ENCODE data around the gene PSME3. TPM values are rescaled to one million over a fixed set of nuclear protein-coding genes. Genes with fewer than 3 reads are reported as not detected.
A peak's percentile ranks its signal among the peaks of the same experiment; 100 is the strongest.

The PSME3 gene
- total RNA-seq: 10 to 100 TPM; 66.9 to 96.4 (median 77.4) TPM
- 10 to 100 TPM; 19.1 to 46.0 (median 29.6) TPM for polyA plus RNA-seq
- long read RNA-seq, donor 1, transcript PSME3-210 (11 exons, 998 nt): major isoform, 12 of 12 reads
- long read RNA-seq, donor 1, partial matches to known transcripts: 0 of 12 reads
- long read RNA-seq, donor 1, other reads (novel, unspliced or antisense): 0 of 12 reads
- long read RNA-seq, donor 2, transcript PSME3-210 (11 exons, 998 nt): major isoform, 9 of 10 reads
- long read RNA-seq, donor 2, partial matches to known transcripts: 0 of 10 reads
- long read RNA-seq, donor 2, other reads (novel, unspliced or antisense): 0 of 10 reads

- peak within 1 kb of the TSS; percentile 74 to 97 (median 92) for H3K4me3 ChIP-seq
- DNase-seq: peak; percentile 99
- 0 to 2% (median 0%) methylated on average over 44 to 71 of the region's 71 CpGs for WGBS, 5 donors
- TF ChIP-seq POLR2AphosphoS5 (IDR thresholded peaks at IDR 0.05) (peak; percentile 99), POLR2A (IDR thresholded peaks at IDR 0.05) (peak in 2 of 3 donors; percentile 45 to 83), CTCF (IDR thresholded peaks at IDR 0.05 in 8 of 11, conservative IDR thresholded peaks at IDR 0.05 in 3 of 11) (peak in 4 of 11 experiments; percentile 21 to 26 (median 24))
- H3K27ac ChIP-seq: peak within 1 kb of the TSS; percentile 49 to 91 (median 89)
- intact Hi-C loops (cut with DNase I; ENCODE audit: low total_unique reads): no loop called here
- no peaks in the 10 kb centered on the region for H3K27me3 ChIP-seq (replicated peaks in 1 of 7)
- H3K4me1 ChIP-seq: peaks cover 4 to 53% (median 34%) of the 10 kb centered on the region in 6 donors
- H3K36me3 ChIP-seq: peaks cover 0 to 37% (median 32%) of the 10 kb centered on the region in 6 donors
- no peaks in the 10 kb centered on the region for H3K9me3 ChIP-seq
Observed at GRCh38 chr17:42832934-42833766, at the start of gene PSME3. Gene PSME3, plus strand, starts transcription at chr17:42833397. Its CDS starts 235 bp downstream, at chr17:42833632.

GRCh38 chr17:42783791-42784138 lies 49.4 kb upstream of the PSME3 start:
- no peaks in the 10 kb centered on the region for H3K9me3 ChIP-seq
- H3K36me3 ChIP-seq: peaks cover 0 to 16% (median 11%) of the 10 kb centered on the region in 6 donors
- no peak for DNase-seq
- TF ChIP-seq POLR2AphosphoS5 (IDR thresholded peaks at IDR 0.05) (no peak), POLR2A (IDR thresholded peaks at IDR 0.05) (no peak), CTCF (IDR thresholded peaks at IDR 0.05 in 8 of 11, conservative IDR thresholded peaks at IDR 0.05 in 3 of 11) (no peak)
- H3K4me3 ChIP-seq: peak overlapping the region in 2 of 8 donors; percentile 1 to 31
- H3K4me1 ChIP-seq: peaks cover 8 to 61% (median 37%) of the 10 kb centered on the region in 6 donors
- intact Hi-C loops (cut with DNase I; ENCODE audit: low total_unique reads): no loop called here
- peaks cover 0 to 83% (median 55%) of the 10 kb centered on the region in 7 donors for H3K27me3 ChIP-seq (replicated peaks in 1 of 7)
- 11 to 48% (median 21%) methylated on average over 13 to 22 of the region's 22 CpGs for WGBS, 5 donors
- H3K27ac ChIP-seq: no peak overlapping the region

GRCh38 chr17:42784409-42784808 lies 48.8 kb upstream of the PSME3 start:
- H3K27ac ChIP-seq: no peak overlapping the region
- no peak for DNase-seq
- no peak for TF ChIP-seq POLR2A (IDR thresholded peaks at IDR 0.05)
- peak in 1 of 3 donors; percentile 25 for TF ChIP-seq POLR2AphosphoS5 (IDR thresholded peaks at IDR 0.05)
- H3K4me1 ChIP-seq: peaks cover 8 to 58% (median 36%) of the 10 kb centered on the region in 6 donors
- intact Hi-C loops (cut with DNase I; ENCODE audit: low total_unique reads): no loop called here
- peaks cover 0 to 83% (median 55%) of the 10 kb centered on the region in 7 donors for H3K27me3 ChIP-seq (replicated peaks in 1 of 7)
- H3K36me3 ChIP-seq: peaks cover 0 to 10% (median 4%) of the 10 kb centered on the region in 6 donors
- H3K4me3 ChIP-seq: peak overlapping the region in 2 of 8 donors; percentile 1 to 34
- no peaks in the 10 kb centered on the region for H3K9me3 ChIP-seq
- WGBS, 5 donors: 8 to 60% (median 24%) methylated on average over 8 to 25 of the region's 25 CpGs

GRCh38 chr17:42784811-42785592 lies 48.2 kb upstream of the PSME3 start:
- WGBS, 5 donors: 12 to 56% (median 17%) methylated on average over 39 to 52 of the region's 52 CpGs
- Histone ChIP-seq H3K9me3 (no peaks in the 10 kb centered on the region), H3K36me3 (peaks cover 0 to 4% (median 0%) of the 10 kb centered on the region in 6 donors), H3K27ac (no peak overlapping the region), H3K27me3 (replicated peaks in 1 of 7) (peaks cover 0 to 79% (median 55%) of the 10 kb centered on the region in 7 donors), H3K4me1 (peaks cover 8 to 52% (median 31%) of the 10 kb centered on the region in 6 donors), H3K4me3 (peak overlapping the region in 1 of 8 donors; percentile 34)
- intact Hi-C loops (cut with DNase I; ENCODE audit: low total_unique reads): no loop called here
- no peak for TF ChIP-seq CTCF (IDR thresholded peaks at IDR 0.05 in 8 of 11, conservative IDR thresholded peaks at IDR 0.05 in 3 of 11)
- no peak for TF ChIP-seq POLR2A (IDR thresholded peaks at IDR 0.05)
- no peak for TF ChIP-seq POLR2AphosphoS5 (IDR thresholded peaks at IDR 0.05)
- no peak for DNase-seq
